Fibroblast of mammary gland (primary cell): ENCODE results near the gene SERTAD2.

Source experiments
- DNase-seq: peaks from one replicate; pipeline ENCODE4 v3.0.0-alpha.2; 2010; ENCODE audit warnings: low read depth
- H3K4me3 ChIP-seq: 2 replicates; pipeline ENCODE4 v1.5.1; 2011; ENCODE audit warnings: low read depth, mild to moderate bottlenecking, low read length, moderate library complexity; ENCODE audit not compliant: control insufficient read depth
- TF ChIP-seq, protein P1 (sequence below): conservative IDR thresholded peaks from 2 replicates; pipeline ENCODE4 v1.5.1; 2011; ENCODE audit warnings: low read depth, low read length, inconsistent platforms; ENCODE audit not compliant: control insufficient read depth, insufficient read depth

SERTAD2 gene

GRCh38 chr2:64643838-64644457 is 9.8 kb downstream of the SERTAD2 start:
- peak overlapping the region; percentile 50 for H3K4me3 ChIP-seq
- TF ChIP-seq, protein P1, sequence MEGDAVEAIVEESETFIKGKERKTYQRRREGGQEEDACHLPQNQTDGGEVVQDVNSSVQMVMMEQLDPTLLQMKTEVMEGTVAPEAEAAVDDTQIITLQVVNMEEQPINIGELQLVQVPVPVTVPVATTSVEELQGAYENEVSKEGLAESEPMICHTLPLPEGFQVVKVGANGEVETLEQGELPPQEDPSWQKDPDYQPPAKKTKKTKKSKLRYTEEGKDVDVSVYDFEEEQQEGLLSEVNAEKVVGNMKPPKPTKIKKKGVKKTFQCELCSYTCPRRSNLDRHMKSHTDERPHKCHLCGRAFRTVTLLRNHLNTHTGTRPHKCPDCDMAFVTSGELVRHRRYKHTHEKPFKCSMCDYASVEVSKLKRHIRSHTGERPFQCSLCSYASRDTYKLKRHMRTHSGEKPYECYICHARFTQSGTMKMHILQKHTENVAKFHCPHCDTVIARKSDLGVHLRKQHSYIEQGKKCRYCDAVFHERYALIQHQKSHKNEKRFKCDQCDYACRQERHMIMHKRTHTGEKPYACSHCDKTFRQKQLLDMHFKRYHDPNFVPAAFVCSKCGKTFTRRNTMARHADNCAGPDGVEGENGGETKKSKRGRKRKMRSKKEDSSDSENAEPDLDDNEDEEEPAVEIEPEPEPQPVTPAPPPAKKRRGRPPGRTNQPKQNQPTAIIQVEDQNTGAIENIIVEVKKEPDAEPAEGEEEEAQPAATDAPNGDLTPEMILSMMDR: no peak
- DNase-seq: no peak

DNA sequence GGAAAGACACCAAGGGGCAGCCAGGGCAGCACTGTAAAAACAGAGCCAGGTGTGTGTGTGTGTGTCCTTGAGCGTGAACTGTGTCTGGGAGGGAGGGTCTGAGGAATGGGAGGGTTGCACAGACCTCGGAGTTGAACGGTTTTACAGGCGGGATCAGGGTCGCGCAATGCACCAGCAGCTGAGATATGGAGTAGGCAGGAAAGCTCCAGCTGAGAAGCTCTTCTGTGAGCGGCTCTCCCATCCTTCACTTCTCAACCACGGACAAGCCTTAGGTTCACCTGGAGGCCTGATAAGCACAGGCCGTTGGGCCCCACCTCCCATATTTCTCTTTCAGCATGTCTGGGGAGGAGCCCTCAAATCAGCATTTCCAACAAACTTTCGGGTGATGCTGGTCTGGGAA is 12.1 kb downstream of the SERTAD2 start:
- no peak for DNase-seq
- TF ChIP-seq, protein P1: no peak
- H3K4me3 ChIP-seq: no peak overlapping the region

DNA sequence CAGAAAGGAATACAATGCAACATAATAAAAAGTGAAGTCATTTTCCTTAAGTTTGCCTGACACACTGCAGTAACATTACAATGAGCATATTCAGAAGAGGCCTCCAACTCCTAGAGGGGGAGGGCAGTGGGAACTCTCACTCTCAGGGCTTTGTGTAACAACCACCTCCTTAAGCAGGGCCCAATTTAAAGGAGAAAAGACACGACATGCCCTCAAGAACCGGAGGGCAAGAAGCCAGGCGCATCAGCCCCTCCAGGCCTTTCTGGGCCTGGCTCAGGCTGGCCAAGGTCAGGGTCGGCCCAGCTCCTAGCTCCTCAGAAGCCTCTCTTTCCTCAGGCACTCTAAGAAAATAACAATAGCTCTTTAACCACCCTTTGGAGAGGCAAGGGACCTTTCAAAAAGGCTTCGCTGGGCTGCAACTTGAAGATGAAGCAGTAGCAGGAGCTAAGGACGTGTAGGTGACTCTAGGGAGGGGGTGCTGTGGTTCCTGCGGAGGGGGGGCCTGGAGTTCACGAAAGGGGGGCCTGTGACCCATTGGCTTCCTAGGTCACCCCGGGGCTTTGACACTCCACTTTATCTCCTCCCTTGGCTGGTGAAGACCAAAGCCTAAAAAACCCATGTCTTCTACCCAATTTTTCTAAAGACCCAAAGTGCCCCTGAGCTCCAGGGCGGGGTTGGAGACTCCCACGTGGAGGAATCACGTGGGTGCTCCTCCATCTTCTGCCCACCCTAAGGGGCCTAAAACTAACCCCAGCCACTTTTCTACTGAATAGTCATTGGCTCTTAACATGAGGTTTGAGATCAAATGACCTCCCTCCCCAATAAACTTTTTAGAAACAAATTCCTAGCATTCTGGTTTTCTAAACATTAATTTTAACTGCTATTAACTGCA is 13.3 kb downstream of the SERTAD2 start:
- no peak overlapping the region for H3K4me3 ChIP-seq

DNA sequence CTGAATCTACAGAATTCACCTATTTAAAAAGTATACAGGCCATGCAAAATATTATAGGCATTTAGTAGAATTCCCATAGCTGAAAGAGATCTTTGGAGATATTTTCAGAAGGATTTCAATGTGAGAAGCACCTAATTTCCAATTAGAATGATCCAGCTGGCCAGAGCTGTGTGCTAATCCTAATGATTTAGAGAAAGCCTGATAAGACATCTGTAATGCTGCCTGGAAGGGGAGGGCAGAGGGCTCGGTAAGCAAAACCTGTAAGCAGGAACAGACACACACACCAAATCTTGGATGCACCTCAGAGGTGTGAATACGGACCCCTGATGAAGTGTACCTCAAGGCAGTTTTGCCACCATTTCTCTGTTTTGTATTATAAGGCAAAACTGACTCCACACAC is 14.0 kb downstream of the SERTAD2 start:
- H3K4me3 ChIP-seq: no peak overlapping the region
- TF ChIP-seq, protein P1: no peak
- DNase-seq: no peak

More for the DNA sequence above, 13.3 kb downstream of the SERTAD2 start:
- DNase-seq: no peak
- TF ChIP-seq, protein P1: no peak

DNA sequence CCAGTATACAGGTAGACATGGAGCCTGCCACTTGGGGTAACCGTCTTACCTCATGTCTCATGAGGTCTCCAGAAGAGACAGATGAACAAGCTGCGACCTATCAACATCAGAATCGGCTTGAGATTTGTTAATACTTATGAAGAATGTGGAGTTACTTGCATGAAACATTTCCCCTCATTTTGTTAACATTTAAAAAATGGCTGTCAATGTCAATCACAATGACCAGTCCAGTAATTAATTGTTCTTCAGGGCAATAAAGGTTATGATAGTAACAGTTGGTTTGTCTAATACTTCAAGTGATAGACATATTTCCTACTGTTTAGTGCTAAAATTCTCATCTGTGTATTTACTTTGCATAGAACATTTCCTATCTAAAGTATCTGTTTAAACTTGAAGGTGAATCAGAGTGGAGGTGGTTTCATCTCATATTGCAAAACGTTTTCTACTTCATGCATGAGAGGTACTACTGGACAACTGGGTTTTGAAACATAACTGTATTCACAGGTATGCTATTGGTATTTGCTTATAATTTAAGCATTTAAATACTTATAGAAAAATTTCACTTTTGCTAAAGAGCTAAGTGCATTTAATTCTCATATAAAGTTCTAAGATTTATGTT is 15.1 kb downstream of the SERTAD2 start:
- TF ChIP-seq, protein P1: no peak
- DNase-seq: no peak
- H3K4me3 ChIP-seq: no peak overlapping the region

- TF ChIP-seq, protein P1: no peak
- DNase-seq: no peak
- H3K4me3 ChIP-seq: no peak overlapping the region
These were observed 15.8 kb downstream of the SERTAD2 start for GRCh38 chr2:64637931-64638330.
